ENCODE results near the gene XAB2. TPM values are rescaled to one million over a fixed set of nuclear protein-coding genes. Genes with fewer than 3 reads are reported as not detected.

Gene XAB2
- total RNA-seq: 10 to 100 TPM; 48.5 TPM

GRCh38 chr19:7629347-7630054, at the start of gene XAB2, which contains the start of gene PET100:
TSS of gene XAB2 (minus strand) at chr19:7629545. CDS start at chr19:7629527, 18 bp downstream.
TSS of gene PET100 (plus strand) at chr19:7629793. CDS start at chr19:7629834, 41 bp downstream.
- peak; percentile 96 for DNase-seq
- Mint-ChIP-seq H3K36me3 (ENCODE audit: low read depth) (peaks cover 15% of the 10 kb centered on the region), H3K27ac (peak within 1 kb of the TSS; percentile 99), H3K4me1 (peaks cover 37% of the 10 kb centered on the region), H3K4me3 (peak within 1 kb of the TSS; percentile 99), H3K9me3 (no peaks in the 10 kb centered on the region), H3K27me3 (no peaks in the 10 kb centered on the region)
- ChIA-PET CTCF (interaction anchor here (0.7 to 2.1 kb wide), 8 partner anchors 23 to 530 kb away, joined by 3 to 26 read pairs (median 4); partner anchors contain the start of genes PNPLA6 and TRAPPC5), POLR2A (interaction anchor here (0.6 to 4.7 kb wide), 31 partner anchors 9 to 700 kb away, joined by 3 to 35 read pairs (median 4); partner anchors contain the start of genes ARHGEF18, MAP2K7, MCOLN1 and PNPLA6)

DNA sequence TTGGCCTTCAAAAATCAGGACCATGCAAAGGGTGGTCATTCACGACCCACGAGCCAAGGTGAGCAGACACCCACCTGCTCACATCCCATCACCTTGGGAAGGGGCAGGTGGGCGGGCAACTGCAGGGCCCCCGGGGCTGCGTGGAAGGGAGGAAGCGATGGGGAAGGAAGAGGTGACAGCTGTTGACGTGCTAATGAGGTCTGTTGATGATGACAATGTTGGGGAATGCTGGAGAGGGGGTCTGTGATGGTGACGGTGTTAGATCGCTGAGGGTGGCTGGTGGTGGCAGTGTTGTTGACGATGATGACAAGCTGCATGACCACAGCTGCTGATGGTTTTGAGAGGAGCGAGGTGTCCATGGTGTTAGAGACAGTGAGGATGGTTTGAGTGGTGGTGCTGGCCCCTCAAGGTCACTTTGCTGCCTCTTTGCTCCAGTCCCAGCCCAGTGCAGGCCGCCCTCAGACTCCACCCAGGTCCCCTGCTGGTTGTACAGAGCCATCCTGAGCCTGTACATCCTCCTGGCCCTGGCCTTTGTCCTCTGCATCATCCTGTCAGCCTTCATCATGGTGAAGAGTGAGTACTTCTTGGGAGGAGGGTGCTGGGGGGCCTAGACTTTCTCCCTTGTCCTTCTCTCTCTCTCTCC, 48.4 kb upstream of the XAB2 start:
- Mint-ChIP-seq H3K36me3 (ENCODE audit: low read depth) (peaks cover 4% of the 10 kb centered on the region), H3K27ac (no peak overlapping the region), H3K27me3 (peaks cover 39% of the 10 kb centered on the region), H3K9me3 (peaks cover 7% of the 10 kb centered on the region), H3K4me1 (peaks cover 54% of the 10 kb centered on the region), H3K4me3 (no peak overlapping the region)
- POLR2A ChIA-PET: interaction anchor here (1.1 to 1.7 kb wide), 2 partner anchors 28 to 122 kb away, joined by 3 to 4 read pairs; no protein-coding TSS in a partner anchor
- no peak for DNase-seq
- CTCF ChIA-PET: interaction anchor here (1.7 kb wide), 1 partner anchor 109 kb away, joined by 5 read pairs; no protein-coding TSS in a partner anchor

- ChIA-PET POLR2A (interaction anchor here (1.1 to 1.7 kb wide), 2 partner anchors 28 to 123 kb away, joined by 3 to 4 read pairs; no protein-coding TSS in a partner anchor), CTCF (interaction anchor here (0.9 to 1.8 kb wide), 3 partner anchors 10 to 125 kb away, joined by 3 to 7 read pairs (median 4); no protein-coding TSS in a partner anchor)
- peaks cover 53% of the 10 kb centered on the region for H3K4me1 Mint-ChIP-seq
- H3K27me3 Mint-ChIP-seq: peaks cover 42% of the 10 kb centered on the region
- H3K27ac Mint-ChIP-seq: no peak within 1 kb of the TSS
- DNase-seq: no peak
- H3K9me3 Mint-ChIP-seq: peaks cover 7% of the 10 kb centered on the region
- H3K4me3 Mint-ChIP-seq: no peak within 1 kb of the TSS
- no peaks in the 10 kb centered on the region for H3K36me3 Mint-ChIP-seq (ENCODE audit: low read depth)
These were observed 47.5 kb upstream of the XAB2 start, which contains the start of gene MCEMP1 for GRCh38 chr19:7676854-7677253. TSS of gene MCEMP1 (plus strand) at chr19:7677090. CDS start at chr19:7677121, 31 bp downstream.

- no peak overlapping the region for H3K27ac Mint-ChIP-seq
- H3K9me3 Mint-ChIP-seq: peaks cover 7% of the 10 kb centered on the region
- ChIA-PET POLR2A (no interaction called here), CTCF (interaction anchor here (0.9 to 1.8 kb wide), 3 partner anchors 10 to 125 kb away, joined by 3 to 7 read pairs (median 4); no protein-coding TSS in a partner anchor)
- H3K36me3 Mint-ChIP-seq (ENCODE audit: low read depth): no peaks in the 10 kb centered on the region
- H3K4me3 Mint-ChIP-seq: no peak overlapping the region
- H3K27me3 Mint-ChIP-seq: peaks cover 46% of the 10 kb centered on the region
- H3K4me1 Mint-ChIP-seq: peaks cover 49% of the 10 kb centered on the region
- no peak for DNase-seq
These were observed 47.0 kb upstream of the XAB2 start for GRCh38 chr19:7676376-7676775.

- CTCF ChIA-PET: interaction anchor here (1.3 kb wide), 1 partner anchor 126 kb away, joined by 4 read pairs; no protein-coding TSS in a partner anchor
- POLR2A ChIA-PET: no interaction called here
- H3K9me3 Mint-ChIP-seq: peaks cover 7% of the 10 kb centered on the region
- no peak overlapping the region for H3K27ac Mint-ChIP-seq
- H3K27me3 Mint-ChIP-seq: peaks cover 53% of the 10 kb centered on the region
- H3K4me3 Mint-ChIP-seq: no peak overlapping the region
- DNase-seq: peak; percentile 48
- no peaks in the 10 kb centered on the region for H3K36me3 Mint-ChIP-seq (ENCODE audit: low read depth)
- H3K4me1 Mint-ChIP-seq: peaks cover 46% of the 10 kb centered on the region
These were observed 45.0 kb upstream of the XAB2 start for GRCh38 chr19:7674010-7675005.

DNA sequence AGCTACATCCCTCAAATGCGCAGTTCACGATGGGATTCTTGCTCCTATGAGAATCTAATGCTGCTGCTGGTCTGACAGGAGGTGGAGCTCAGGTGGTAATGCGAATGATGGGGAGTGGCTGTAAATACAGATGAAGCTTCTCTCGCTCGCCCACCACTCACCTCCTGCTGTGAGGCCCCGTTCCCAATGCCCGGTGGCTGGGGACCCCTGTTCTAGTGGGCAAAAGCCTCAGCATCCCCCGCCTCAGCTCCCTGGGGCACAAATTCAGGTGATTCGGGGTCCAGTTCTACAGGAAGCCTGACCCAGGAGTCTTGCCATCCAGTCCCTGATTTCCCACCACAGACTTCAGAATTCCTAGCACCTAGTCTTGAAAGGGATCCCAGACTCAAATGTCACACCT, 43.2 kb upstream of the XAB2 start:
- H3K9me3 Mint-ChIP-seq: peaks cover 7% of the 10 kb centered on the region
- H3K36me3 Mint-ChIP-seq (ENCODE audit: low read depth): no peaks in the 10 kb centered on the region
- peaks cover 35% of the 10 kb centered on the region for H3K4me1 Mint-ChIP-seq
- ChIA-PET POLR2A (no interaction called here), CTCF (interaction anchor here (1.0 kb wide), 2 partner anchors 8 to 16 kb away, joined by 3 to 5 read pairs; partner anchors contain the start of gene TRAPPC5)
- H3K27me3 Mint-ChIP-seq: peaks cover 44% of the 10 kb centered on the region
- H3K27ac Mint-ChIP-seq: no peak overlapping the region
- no peak for DNase-seq
- H3K4me3 Mint-ChIP-seq: no peak overlapping the region

- no peaks in the 10 kb centered on the region for H3K36me3 Mint-ChIP-seq (ENCODE audit: low read depth)
- no peak overlapping the region for H3K27ac Mint-ChIP-seq
- CTCF ChIA-PET: interaction anchor here (0.9 to 4.8 kb wide), 2 partner anchors 10 to 129 kb away, joined by 4 to 23 read pairs; partner anchors contain the start of gene TRAPPC5
- no peak overlapping the region for H3K4me3 Mint-ChIP-seq
- POLR2A ChIA-PET: no interaction called here
- peaks cover 7% of the 10 kb centered on the region for H3K9me3 Mint-ChIP-seq
- DNase-seq: no peak
- peaks cover 31% of the 10 kb centered on the region for H3K27me3 Mint-ChIP-seq
- peaks cover 20% of the 10 kb centered on the region for H3K4me1 Mint-ChIP-seq
These were observed 41.4 kb upstream of the XAB2 start for GRCh38 chr19:7670790-7671189.

- no peak for DNase-seq
- Mint-ChIP-seq H3K4me3 (peak overlapping the region; percentile 13), H3K27ac (no peak overlapping the region), H3K36me3 (ENCODE audit: low read depth) (no peaks in the 10 kb centered on the region), H3K9me3 (peaks cover 7% of the 10 kb centered on the region), H3K4me1 (peaks cover 18% of the 10 kb centered on the region), H3K27me3 (peaks cover 30% of the 10 kb centered on the region)
- CTCF ChIA-PET: interaction anchor here (0.9 to 4.8 kb wide), 2 partner anchors 11 to 129 kb away, joined by 4 to 23 read pairs; partner anchors contain the start of gene TRAPPC5
- POLR2A ChIA-PET: no interaction called here
These were observed 40.9 kb upstream of the XAB2 start for GRCh38 chr19:7670150-7670783.

DNA sequence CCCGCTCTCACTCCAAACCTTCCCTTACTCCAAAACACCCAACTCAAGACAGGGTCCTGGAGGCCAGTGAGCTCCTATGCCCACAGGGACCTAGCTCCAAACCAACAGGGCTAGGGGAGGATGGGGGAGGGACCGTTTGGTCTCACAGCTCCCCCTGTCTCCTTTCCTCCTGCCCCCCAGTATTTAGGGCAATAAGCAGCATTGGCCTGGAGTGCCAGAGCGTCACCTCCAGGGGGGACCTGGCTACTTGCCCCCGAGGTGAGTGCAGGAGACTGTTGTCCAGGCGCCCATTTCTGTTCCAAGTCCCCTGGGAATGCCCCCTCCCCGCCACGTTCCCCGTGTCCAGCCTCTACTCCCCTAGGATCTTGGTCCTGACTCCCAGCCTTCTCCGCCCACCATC, 40.3 kb upstream of the XAB2 start:
- H3K4me3 Mint-ChIP-seq: no peak overlapping the region

GRCh38 chr19:7668842-7669241, 39.5 kb upstream of the XAB2 start, which contains the start of gene RETN:
TSS of gene RETN (plus strand) at chr19:7669049. CDS start at chr19:7669327, 278 bp downstream.
- ChIA-PET POLR2A (no interaction called here), CTCF (interaction anchor here (4.8 kb wide), 1 partner anchor 12 kb away, joined by 23 read pairs; the partner anchor contains the start of gene TRAPPC5)
- peaks cover 22% of the 10 kb centered on the region for H3K27me3 Mint-ChIP-seq
- H3K4me3 Mint-ChIP-seq: no peak within 1 kb of the TSS
- H3K9me3 Mint-ChIP-seq: no peaks in the 10 kb centered on the region
- H3K27ac Mint-ChIP-seq: no peak within 1 kb of the TSS
- peaks cover 10% of the 10 kb centered on the region for H3K4me1 Mint-ChIP-seq
- DNase-seq: no peak
- H3K36me3 Mint-ChIP-seq (ENCODE audit: low read depth): no peaks in the 10 kb centered on the region

More for the DNA sequence above, 40.3 kb upstream of the XAB2 start:
- ChIA-PET CTCF (interaction anchor here (4.8 kb wide), 1 partner anchor 11 kb away, joined by 23 read pairs; the partner anchor contains the start of gene TRAPPC5), POLR2A (no interaction called here)
- peaks cover 18% of the 10 kb centered on the region for H3K4me1 Mint-ChIP-seq
- H3K27me3 Mint-ChIP-seq: peaks cover 30% of the 10 kb centered on the region
- no peak for DNase-seq
- no peak overlapping the region for H3K27ac Mint-ChIP-seq
- peaks cover 7% of the 10 kb centered on the region for H3K9me3 Mint-ChIP-seq
- no peaks in the 10 kb centered on the region for H3K36me3 Mint-ChIP-seq (ENCODE audit: low read depth)

- ChIA-PET CTCF (interaction anchor here (1.8 kb wide), 1 partner anchor 16 kb away, joined by 6 read pairs; the partner anchor contains the start of gene TRAPPC5), POLR2A (no interaction called here)
- Mint-ChIP-seq H3K9me3 (no peaks in the 10 kb centered on the region), H3K36me3 (ENCODE audit: low read depth) (no peaks in the 10 kb centered on the region), H3K4me1 (peaks cover 4% of the 10 kb centered on the region), H3K27ac (no peak overlapping the region), H3K27me3 (peaks cover 7% of the 10 kb centered on the region), H3K4me3 (no peak overlapping the region)
- no peak for DNase-seq
These were observed 35.7 kb upstream of the XAB2 start for GRCh38 chr19:7665076-7665475.
